Measurements from ENCODE around the gene ARHGAP45. TPM values are rescaled to one million over a fixed set of nuclear protein-coding genes. Genes with fewer than 3 reads are reported as not detected.
"Not testable (repeated sequence)": the region's sequence is repeated elsewhere in the genome, so short reads cannot be mapped to it uniquely, and the experiment has no call there.

Gene ARHGAP45
- total and polyA plus RNA-seq, 2 donors from 2014 or later, result 11.8 to 50.0 TPM

- FAIRE-seq (no peak), DNase-seq (no peak)
- Histone ChIP-seq H3K9ac (ENCODE audit: low read length in 3 of 3) (no peak overlapping the region), H3K36me3 (ENCODE audit: control insufficient read depth in 2 of 3, insufficient read depth in 3 of 3, low read length in 3 of 3) (peaks cover 0 to 9% (median 6%) of the 10 kb centered on the region in 3 donors), H3K27ac (ENCODE audit: low read depth in 2 of 2, low read length in 2 of 2) (no peak overlapping the region), H3K9me3 (ENCODE audit: control insufficient read depth in 2 of 3, insufficient read depth in 1 of 3, low read length in 3 of 3) (no peaks in the 10 kb centered on the region), H3K27me3 (ENCODE audit: control insufficient read depth, insufficient read depth, low read length) (no peaks in the 10 kb centered on the region), H3K4me1 (ENCODE audit: control insufficient read depth in 2 of 3, insufficient read depth in 2 of 3, low read depth in 1 of 3, low read length in 3 of 3) (peaks cover 0 to 11% (median 0%) of the 10 kb centered on the region in 3 donors), H3K4me3 (ENCODE audit: low read length in 3 of 3) (no peak overlapping the region)
- TF ChIP-seq, protein P1, sequence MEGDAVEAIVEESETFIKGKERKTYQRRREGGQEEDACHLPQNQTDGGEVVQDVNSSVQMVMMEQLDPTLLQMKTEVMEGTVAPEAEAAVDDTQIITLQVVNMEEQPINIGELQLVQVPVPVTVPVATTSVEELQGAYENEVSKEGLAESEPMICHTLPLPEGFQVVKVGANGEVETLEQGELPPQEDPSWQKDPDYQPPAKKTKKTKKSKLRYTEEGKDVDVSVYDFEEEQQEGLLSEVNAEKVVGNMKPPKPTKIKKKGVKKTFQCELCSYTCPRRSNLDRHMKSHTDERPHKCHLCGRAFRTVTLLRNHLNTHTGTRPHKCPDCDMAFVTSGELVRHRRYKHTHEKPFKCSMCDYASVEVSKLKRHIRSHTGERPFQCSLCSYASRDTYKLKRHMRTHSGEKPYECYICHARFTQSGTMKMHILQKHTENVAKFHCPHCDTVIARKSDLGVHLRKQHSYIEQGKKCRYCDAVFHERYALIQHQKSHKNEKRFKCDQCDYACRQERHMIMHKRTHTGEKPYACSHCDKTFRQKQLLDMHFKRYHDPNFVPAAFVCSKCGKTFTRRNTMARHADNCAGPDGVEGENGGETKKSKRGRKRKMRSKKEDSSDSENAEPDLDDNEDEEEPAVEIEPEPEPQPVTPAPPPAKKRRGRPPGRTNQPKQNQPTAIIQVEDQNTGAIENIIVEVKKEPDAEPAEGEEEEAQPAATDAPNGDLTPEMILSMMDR (IDR thresholded peaks at IDR 0.05; ENCODE audit: borderline replicate concordance, extremely low read depth, insufficient read depth), result no peak
- intact Hi-C loops (cut with DNase I), result loop anchor here (10.0 kb wide), 1 partner anchor 57 kb away; no protein-coding TSS in a partner anchor
Measured at GRCh38 chr19:1128106-1128505, 61.1 kb downstream of the ARHGAP45 start.

GRCh38 chr19:1129084-1129483 lies 62.1 kb downstream of the ARHGAP45 start:
- not testable (repeated sequence) for H3K9me3 ChIP-seq (ENCODE audit: control insufficient read depth in 2 of 3, insufficient read depth in 1 of 3, low read length in 3 of 3); H3K27ac ChIP-seq (ENCODE audit: low read depth in 2 of 2, low read length in 2 of 2); FAIRE-seq; H3K9ac ChIP-seq (ENCODE audit: low read length in 3 of 3); H3K4me3 ChIP-seq (ENCODE audit: low read length in 3 of 3); H3K27me3 ChIP-seq (ENCODE audit: control insufficient read depth, insufficient read depth, low read length); H3K36me3 ChIP-seq (ENCODE audit: control insufficient read depth in 2 of 3, insufficient read depth in 3 of 3, low read length in 3 of 3); DNase-seq
- intact Hi-C loops (cut with DNase I), result loop anchor here (10.0 kb wide), 1 partner anchor 56 kb away; no protein-coding TSS in a partner anchor
- peaks cover 0 to 16% (median 0%) of the 10 kb centered on the region in 3 donors for H3K4me1 ChIP-seq (ENCODE audit: control insufficient read depth in 2 of 3, insufficient read depth in 2 of 3, low read depth in 1 of 3, low read length in 3 of 3)

DNA sequence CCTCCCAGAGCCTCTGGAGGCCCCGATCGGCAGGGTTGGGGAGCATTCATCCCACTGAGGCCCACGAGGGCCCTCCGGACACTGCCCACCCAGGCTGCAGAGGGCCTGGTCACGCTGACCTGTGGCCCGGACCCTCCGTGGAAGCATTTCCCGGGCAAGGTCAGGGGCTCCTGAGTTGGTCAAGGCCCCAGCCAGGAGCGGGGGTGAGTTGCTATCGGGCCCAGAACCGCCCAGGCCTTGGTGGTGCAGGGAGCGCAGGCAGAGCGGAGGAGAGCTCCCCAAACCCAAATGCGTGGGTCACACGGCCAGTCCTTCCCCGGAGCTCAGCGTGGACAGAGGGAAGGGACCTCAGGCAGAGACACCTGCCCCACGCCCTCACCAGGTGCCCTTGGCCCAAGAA lies 62.6 kb downstream of the ARHGAP45 start:
- TF ChIP-seq, protein P1 (IDR thresholded peaks at IDR 0.05; ENCODE audit: borderline replicate concordance, extremely low read depth, insufficient read depth), result no peak
- Histone ChIP-seq H3K4me1 (ENCODE audit: control insufficient read depth in 2 of 3, insufficient read depth in 2 of 3, low read depth in 1 of 3, low read length in 3 of 3) (peaks cover 0 to 17% (median 0%) of the 10 kb centered on the region in 3 donors), H3K36me3 (ENCODE audit: control insufficient read depth in 2 of 3, insufficient read depth in 3 of 3, low read length in 3 of 3) (peaks cover 0 to 3% (median 3%) of the 10 kb centered on the region in 3 donors), H3K27me3 (ENCODE audit: control insufficient read depth, insufficient read depth, low read length) (no peaks in the 10 kb centered on the region), H3K27ac (ENCODE audit: low read depth in 2 of 2, low read length in 2 of 2) (no peak overlapping the region), H3K9ac (ENCODE audit: low read length in 3 of 3) (no peak overlapping the region), H3K4me3 (ENCODE audit: low read length in 3 of 3) (no peak overlapping the region), H3K9me3 (ENCODE audit: control insufficient read depth in 2 of 3, insufficient read depth in 1 of 3, low read length in 3 of 3) (no peaks in the 10 kb centered on the region)
- DNase-seq (no peak), FAIRE-seq (no peak)
- intact Hi-C loops (cut with DNase I), result loop anchor here (10.0 kb wide), 1 partner anchor 55 kb away; no protein-coding TSS in a partner anchor

DNA sequence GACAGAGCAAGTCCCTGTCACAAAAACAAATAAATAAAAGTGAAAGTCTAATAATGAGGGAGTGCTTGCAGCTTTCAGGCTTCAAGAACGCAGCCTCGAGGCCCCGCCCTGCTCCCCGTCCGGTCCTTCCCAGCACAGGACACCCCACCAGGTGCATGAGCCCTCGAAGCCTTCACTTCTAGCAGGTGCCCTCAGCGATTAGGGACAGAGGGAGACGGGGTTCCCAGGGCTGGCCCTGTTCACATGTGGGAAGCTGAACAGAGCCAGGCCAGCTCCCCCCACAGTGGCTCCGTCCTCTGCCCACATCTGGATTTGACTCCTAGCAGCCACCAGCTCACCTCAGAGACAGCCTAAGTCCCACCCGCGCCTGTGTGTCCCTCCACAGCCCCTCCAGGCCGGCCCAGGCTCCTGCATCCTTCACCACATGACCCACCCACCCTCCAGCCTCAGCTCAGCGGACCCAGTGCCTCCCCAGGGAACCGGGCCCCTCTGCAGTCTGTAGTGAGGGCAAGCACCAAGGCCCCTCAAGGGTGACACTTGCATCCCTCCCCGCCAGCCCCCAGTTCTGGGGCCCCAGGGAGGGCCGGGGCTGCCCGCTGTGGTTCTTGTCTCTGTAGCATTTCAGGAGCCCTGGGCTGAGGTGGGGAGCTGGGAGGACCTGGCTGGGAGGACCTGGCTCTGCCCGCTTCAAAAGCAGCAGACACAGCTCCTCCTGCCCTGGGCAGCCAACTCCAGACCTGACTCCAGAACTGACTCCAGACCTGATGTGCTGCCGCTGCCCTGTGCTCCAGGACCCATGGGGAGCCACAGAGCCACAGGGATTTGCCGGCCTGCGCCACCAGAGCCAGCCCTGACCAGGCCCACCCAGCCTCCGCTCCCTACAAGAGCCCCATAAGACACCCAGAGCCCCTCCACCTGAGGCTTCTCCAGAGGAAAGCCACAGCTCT lies 64.1 kb downstream of the ARHGAP45 start:
- FAIRE-seq (no peak), DNase-seq (peak in 1 of 5 donors; percentile 24)
- peaks cover 0 to 3% (median 2%) of the 10 kb centered on the region in 3 donors for H3K36me3 ChIP-seq (ENCODE audit: control insufficient read depth in 2 of 3, insufficient read depth in 3 of 3, low read length in 3 of 3)
- H3K27me3 ChIP-seq (ENCODE audit: control insufficient read depth, insufficient read depth, low read length), result no peaks in the 10 kb centered on the region
- peak overlapping the region; percentile 92 to 95 for H3K27ac ChIP-seq (ENCODE audit: low read depth in 2 of 2, low read length in 2 of 2)
- peaks cover 0 to 17% (median 0%) of the 10 kb centered on the region in 3 donors for H3K4me1 ChIP-seq (ENCODE audit: control insufficient read depth in 2 of 3, insufficient read depth in 2 of 3, low read depth in 1 of 3, low read length in 3 of 3)
- peak overlapping the region in 2 of 3 donors; percentile 53 to 59 for H3K4me3 ChIP-seq (ENCODE audit: low read length in 3 of 3)
- peak overlapping the region in 2 of 3 donors; percentile 77 to 88 for H3K9ac ChIP-seq (ENCODE audit: low read length in 3 of 3)
- intact Hi-C loops (cut with DNase I), result no loop called here
- H3K9me3 ChIP-seq (ENCODE audit: control insufficient read depth in 2 of 3, insufficient read depth in 1 of 3, low read length in 3 of 3), result no peaks in the 10 kb centered on the region
- TF ChIP-seq, protein P1 (IDR thresholded peaks at IDR 0.05; ENCODE audit: borderline replicate concordance, extremely low read depth, insufficient read depth), result no peak

Data from kidney (tissue), 14 donors.